Panc1 (cell line): ENCODE results near the gene ADARB2.

Experiments
- CTCF ChIP-seq: fragments of 450-650 bp; IDR thresholded peaks from 2 replicates; pipeline ENCODE4 v1.5.1; 2017; ENCODE audit warnings: mild to moderate bottlenecking
- POLR2AphosphoS5 ChIP-seq: IDR thresholded peaks from 2 replicates; pipeline ENCODE4 v1.6.1; 2012; ENCODE audit warnings: mild to moderate bottlenecking, low read depth, low read length, moderate library complexity
- REST ChIP-seq, 2 experiments: IDR thresholded peaks; 2 replicates each; pipeline ENCODE4 v1.6.1; 2011 to 2012; ENCODE audit warnings: low read depth in 2 of 2, control low read depth in 1 of 2, low read length in 1 of 2, mild to moderate bottlenecking in 1 of 2, moderate library complexity in 1 of 2; ENCODE audit not compliant: insufficient read depth in 1 of 2
- SIN3A ChIP-seq: IDR thresholded peaks from 2 replicates; pipeline ENCODE4 v1.6.1; 2012; ENCODE audit warnings: low read depth, mild to moderate bottlenecking, low read length, moderate library complexity, borderline replicate concordance; ENCODE audit not compliant: insufficient read depth
- TCF7L2 ChIP-seq: IDR thresholded peaks from 2 replicates; pipeline ENCODE4 v1.6.1; 2011; ENCODE audit warnings: mild to moderate bottlenecking, low read depth, low read length, inconsistent platforms

GRCh38 chr10:1659221-1659791 lies 78.0 kb downstream of the ADARB2 start:
- TF ChIP-seq CTCF = no peak
- TF ChIP-seq SIN3A = no peak
- no peak for TF ChIP-seq REST (IDR thresholded peaks at IDR 0.05; ENCODE audit: insufficient read depth in 1 of 2, low read depth in 2 of 2, low read length in 1 of 2)
- TF ChIP-seq POLR2AphosphoS5 = no peak
- no peak for TF ChIP-seq TCF7L2
